Peyer's patch (tissue), 4 donors: ENCODE measurements around the gene ZNF132.

Source experiments
- POLR2A ChIP-seq, 2 donors: fragments of 450-650 bp; IDR thresholded peaks; one replicate each; pipeline ENCODE4 v1.5.1; 2017; ENCODE audit warnings: antibody characterized with exemption in 2 of 2, mild to moderate bottlenecking in 2 of 2, moderate library complexity in 2 of 2
- TF ChIP-seq, protein P1 (sequence below), 6 experiments: fragments of 450-650 bp in 4 of 6; fragments of 200-600 bp in 2 of 6; sonication (generic) in 1 of 6; IDR thresholded peaks; one replicate each; pipeline ENCODE4 v1.5.1; 2017 to 2019; ENCODE audit warnings: antibody characterized with exemption in 6 of 6, mild to moderate bottlenecking in 3 of 6, moderate library complexity in 1 of 6

DNA sequence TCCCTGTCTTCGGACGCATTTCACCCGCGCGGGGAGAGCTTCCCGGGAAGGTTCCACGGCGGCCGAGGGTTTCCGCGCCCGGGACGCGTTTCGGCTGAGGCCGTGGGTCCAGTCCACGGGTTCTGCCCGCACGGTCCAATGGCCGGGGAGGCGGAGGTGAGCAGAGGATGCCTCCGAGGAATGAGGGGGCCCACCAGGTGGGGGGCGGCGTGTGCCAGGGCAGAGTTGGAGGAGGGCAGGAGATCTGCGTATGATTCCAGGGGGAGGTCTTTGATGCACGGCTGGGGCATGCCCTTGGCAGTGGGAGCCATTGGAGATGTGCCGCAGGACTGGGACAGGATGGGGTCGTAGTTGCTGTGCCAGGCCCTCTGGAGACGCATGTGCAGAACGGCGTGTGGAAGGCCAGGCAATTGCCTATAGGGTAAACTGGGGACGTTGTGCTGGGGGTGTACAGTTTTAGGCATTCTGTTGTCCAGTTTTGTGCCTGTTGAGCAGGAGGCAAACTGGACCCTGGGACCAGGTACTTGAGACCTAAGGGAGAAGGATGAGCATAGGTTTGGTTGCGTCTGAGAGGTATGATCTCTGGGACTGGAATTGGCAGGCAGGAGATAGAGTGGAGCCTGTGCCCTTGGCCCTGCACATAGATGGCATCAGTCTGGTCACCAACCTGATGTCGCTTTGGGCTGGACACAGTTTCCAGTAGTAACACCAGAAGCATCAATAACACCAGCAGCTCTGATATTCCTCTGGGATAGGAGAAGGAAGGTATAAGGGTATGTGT, 30.8 kb downstream of the ZNF132 start:
- TF ChIP-seq, protein P1, sequence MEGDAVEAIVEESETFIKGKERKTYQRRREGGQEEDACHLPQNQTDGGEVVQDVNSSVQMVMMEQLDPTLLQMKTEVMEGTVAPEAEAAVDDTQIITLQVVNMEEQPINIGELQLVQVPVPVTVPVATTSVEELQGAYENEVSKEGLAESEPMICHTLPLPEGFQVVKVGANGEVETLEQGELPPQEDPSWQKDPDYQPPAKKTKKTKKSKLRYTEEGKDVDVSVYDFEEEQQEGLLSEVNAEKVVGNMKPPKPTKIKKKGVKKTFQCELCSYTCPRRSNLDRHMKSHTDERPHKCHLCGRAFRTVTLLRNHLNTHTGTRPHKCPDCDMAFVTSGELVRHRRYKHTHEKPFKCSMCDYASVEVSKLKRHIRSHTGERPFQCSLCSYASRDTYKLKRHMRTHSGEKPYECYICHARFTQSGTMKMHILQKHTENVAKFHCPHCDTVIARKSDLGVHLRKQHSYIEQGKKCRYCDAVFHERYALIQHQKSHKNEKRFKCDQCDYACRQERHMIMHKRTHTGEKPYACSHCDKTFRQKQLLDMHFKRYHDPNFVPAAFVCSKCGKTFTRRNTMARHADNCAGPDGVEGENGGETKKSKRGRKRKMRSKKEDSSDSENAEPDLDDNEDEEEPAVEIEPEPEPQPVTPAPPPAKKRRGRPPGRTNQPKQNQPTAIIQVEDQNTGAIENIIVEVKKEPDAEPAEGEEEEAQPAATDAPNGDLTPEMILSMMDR (IDR thresholded peaks at IDR 0.05) = no peak
- no peak for TF ChIP-seq POLR2A (IDR thresholded peaks at IDR 0.05)
